ENCODE measurements around the gene TEAD3. TPM values are rescaled to one million over a fixed set of nuclear protein-coding genes. Genes with fewer than 3 reads are reported as not detected.

TEAD3 gene
- total RNA-seq, 1 experiment from 2014 or later: 5.6 TPM

DNA sequence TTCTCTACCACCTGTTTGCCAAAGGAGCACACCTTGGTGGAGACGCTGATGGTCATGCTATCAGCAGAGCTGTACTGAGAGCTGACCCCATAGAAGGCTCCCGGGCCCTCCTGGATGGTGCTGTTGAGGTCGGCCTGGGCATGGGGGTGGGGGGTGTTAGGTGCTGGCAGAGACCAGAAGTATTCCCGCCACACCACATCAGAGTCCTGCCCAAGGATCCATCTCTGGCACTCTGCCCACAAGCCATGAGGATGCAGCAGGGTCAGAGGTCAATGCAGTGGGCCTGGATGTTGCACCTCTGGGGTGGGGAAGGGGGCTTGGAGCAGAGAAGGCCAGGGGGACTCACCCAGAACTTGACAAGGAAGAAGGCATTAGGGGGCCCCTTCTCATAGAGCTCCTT is 21.3 kb downstream of the TEAD3 start:
- DNase-seq (ENCODE audit: low read depth): no peak

DNA sequence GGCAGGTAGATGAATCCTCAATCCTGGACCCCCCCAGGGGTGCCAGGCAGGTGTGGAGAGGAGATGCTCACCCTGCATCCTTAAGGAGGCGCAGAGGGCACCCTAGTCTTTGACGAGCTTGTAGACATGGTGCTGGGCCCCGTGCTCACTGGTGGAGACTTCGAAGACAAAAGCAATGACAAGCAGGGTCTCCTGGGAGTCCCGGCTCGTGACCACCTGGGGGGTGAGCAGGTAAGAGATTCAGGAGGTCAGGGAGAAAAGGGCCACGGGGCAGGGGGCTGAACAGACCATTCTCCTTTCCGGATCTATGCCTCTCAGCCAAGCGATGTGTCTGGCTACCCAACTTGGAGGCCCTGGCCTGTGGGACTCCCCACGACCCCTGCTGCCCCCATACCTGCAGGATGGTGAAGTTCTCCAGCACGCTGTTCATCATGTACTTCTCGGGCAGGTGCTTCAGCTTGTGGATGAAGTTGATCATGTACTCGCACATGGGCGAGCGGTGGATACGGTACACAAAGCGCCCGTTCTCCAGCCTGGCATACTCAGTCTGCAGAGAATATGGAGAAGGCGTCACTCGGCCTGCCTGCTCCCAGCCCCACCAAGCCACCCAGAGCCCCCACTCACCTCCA is 21.8 kb downstream of the TEAD3 start:
- DNase-seq (ENCODE audit: low read depth): no peak

DNA sequence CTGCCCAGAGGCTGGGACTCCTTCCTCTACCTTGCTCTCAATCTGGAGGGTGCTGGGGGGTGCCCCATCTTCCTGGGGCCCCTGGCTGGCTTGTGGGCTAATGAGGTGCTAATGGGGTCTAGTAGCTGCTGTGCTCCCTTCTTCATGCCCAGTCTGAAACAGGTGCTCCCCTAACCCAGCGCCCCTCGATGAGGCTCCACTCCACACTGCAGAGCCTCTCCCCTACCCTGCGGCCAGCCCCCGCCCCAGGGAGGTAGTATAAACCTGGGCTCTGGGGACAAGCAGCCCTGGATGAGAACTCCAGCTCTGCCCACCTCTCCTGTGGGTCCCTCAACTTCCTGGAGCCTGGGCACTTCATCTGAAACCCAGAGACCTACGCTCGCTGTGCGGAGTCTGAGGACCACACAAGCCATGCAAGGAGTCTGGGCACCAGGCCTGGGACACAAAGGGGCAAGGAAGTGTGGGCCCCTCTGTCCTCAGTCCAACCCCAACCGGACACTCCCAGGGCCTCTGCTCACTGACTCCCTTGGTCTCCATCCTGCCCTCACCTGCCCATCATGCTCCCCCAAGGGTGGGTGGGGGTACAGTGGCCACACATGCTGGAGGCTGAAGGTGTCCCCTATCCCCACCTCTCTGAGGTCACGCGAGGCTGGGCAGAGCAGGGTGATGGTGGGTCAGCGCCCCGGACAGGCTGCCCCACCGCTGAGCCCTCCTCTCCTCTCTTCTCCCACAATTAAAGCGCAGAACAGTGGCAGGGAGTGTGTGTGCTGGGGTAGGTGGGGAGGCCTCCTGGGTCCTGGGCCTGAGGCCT is 22.5 kb downstream of the TEAD3 start:
- DNase-seq (ENCODE audit: low read depth): no peak

DNA sequence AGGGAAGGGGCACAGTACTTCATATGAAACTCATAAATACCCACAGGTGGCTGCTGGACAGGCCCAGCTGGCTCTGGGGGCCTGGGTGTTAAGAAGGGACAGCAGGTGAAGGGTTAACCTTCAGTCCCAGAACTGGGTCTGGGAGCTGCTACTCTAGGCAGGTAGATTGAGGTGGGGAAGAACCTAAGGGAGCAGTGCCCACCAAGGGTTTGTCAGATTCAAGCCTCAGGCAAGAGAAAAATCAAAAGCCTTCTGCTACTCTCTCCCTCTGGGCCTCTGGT is 23.1 kb downstream of the TEAD3 start:
- no peak for DNase-seq (ENCODE audit: low read depth)

DNA sequence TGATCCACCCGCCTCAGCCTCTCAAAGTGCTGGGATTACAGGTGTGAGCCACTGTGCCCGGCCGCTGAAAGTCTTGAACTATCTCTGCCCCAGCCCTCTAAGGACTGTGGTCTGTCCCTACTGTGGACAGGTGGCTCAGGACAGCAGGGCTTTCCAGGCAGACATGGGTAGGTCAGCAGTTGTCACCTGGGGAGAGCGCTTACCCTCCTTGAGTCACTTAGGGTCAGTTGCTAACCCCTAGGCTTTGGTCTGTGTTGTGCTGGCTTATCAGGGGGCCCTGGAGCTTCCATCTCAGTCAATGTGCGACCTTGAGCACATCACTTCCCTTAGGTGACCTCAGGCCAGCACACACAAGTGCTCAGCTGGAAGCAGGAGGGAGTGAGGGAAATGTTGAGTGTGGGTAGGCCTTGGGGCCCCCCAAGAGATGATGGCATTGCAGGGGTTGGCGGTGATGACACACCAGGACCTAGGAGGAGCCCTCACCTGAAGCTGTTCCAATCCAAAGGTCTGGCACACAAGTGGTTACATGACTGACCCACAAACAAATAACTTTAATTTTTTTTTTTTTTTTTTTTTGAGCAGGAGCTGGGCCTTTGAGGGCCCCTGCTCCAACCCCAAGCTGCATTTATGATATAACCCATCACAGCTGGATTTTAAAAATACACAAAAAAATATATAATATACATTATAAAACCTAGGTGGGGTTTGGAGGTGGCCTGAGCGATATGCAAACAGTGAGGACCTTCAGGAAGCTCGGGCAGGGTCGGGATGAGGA is 23.6 kb downstream of the TEAD3 start:
- DNase-seq (ENCODE audit: low read depth): no peak

DNA sequence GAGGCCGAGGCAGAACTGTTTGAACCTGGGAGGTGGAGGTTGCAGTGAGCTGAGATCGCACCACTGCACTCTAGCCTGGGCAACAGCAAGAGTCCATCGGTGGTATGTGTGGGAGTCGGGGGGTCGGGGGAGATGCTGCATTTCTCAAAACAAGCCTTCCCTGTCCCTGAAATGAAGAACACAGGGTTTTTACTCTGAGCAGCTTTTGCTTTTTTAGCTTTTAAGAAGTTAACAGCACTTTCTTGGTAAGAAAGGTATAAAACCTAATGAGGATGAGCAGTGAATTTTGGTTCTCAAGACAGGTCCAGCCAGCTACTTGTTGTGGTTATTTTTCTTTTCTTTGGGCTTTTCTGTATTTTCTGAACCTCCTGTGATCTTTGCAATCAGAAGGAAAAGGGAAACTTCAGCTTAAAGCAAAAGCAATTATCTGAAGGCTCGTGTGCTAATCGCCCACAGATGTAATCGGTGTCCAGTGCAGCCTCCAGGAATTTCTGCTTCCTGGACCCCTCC is 25.0 kb downstream of the TEAD3 start:
- DNase-seq (ENCODE audit: low read depth): no peak

DNA sequence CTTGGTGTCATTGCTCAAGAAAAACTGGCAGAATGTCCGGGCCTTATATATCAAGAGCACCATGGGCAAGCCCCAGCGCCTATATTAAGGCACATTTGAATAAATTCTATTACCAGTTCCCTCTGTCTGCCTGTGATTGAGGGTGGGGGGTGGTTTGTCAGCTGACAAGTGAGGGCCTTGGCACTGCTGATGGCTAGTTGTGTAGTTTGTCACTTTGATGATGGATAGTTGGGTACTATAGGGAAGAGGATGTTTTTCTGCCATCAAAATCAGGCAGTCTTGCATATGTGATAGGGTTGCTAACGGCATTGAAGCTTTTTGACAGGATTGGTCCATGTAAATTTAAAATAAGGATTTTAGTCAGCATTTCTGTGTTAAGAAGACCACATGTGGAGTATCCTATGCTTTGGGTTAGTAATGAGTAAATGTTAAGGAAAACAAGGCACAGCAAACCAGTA is 26.2 kb downstream of the TEAD3 start:
- no peak for DNase-seq (ENCODE audit: low read depth)

DNA sequence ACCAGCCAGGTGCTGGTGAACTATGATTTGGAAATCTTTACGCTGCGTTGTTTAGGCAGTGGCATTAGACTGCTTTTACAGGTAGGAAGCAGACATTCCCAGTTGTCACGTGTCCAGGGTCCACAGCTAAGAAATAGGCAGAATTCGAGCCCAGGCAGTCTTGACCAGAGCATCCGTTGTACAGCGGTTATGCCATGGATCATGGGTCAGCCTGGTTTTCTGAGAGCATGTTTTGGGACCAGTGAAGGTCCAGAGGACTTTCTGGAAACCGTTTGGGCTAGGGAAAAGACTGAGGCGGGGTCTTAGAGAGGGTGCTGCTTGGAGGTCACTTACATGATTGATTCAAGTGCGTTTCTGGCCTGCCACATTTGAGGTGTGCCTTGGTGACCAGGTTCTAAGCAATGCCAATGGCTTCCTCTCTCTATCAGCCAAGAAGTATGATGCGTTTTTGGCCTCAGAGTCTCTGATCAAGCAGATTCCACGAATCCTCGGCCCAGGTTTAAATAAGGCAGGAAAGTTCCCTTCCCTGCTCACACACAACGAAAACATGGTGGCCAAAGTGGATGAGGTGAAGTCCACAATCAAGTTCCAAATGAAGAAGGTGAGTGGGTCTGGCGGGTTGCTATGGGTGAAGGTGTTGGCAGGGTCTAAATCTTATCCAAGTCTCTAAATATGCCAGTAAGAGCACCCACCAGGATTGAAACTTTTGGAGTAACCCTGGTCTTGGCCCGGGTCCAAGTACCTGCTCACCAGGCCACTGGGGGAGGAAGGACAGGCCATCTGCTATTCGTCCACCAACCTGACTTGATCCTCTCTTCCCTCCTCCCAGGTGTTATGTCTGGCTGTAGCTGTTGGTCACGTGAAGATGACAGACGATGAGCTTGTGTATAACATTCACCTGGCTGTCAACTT is 26.9 kb downstream of the TEAD3 start:
- DNase-seq (ENCODE audit: low read depth): no peak

DNA sequence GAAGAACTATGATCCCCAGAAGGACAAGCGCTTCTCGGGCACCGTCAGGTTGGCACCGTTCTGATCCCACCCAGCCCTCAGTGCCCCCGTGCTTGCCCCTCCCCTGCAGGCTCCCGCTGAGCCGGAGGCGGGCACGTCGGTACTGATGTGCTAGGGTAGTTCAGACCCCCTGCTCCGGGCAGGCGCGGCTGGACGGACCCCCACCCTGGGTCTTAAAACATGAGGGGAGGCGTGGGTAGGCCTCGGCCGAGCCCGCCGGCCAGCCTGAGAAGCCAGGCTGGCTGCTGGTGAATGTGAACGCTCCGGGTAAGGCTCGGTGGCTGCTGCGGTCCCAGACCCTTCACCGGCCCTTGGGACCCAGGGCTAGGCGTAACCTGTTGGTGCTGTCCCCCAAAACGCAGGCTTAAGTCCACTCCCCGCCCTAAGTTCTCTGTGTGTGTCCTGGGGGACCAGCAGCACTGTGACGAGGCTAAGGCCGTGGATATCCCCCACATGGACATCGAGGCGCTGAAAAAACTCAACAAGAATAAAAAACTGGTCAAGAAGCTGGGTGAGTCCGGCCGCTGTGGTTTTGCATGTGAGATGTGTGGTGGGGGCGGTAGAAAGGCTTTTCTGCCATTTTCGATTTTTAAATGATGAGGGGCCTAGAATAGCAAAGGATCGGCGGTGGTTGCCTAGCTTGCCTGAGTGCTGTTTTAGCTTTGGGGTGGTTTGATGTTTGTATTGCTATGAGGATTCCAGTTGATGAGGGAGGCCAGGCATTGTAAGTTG is 27.7 kb downstream of the TEAD3 start:
- DNase-seq (ENCODE audit: low read depth): no peak

DNA sequence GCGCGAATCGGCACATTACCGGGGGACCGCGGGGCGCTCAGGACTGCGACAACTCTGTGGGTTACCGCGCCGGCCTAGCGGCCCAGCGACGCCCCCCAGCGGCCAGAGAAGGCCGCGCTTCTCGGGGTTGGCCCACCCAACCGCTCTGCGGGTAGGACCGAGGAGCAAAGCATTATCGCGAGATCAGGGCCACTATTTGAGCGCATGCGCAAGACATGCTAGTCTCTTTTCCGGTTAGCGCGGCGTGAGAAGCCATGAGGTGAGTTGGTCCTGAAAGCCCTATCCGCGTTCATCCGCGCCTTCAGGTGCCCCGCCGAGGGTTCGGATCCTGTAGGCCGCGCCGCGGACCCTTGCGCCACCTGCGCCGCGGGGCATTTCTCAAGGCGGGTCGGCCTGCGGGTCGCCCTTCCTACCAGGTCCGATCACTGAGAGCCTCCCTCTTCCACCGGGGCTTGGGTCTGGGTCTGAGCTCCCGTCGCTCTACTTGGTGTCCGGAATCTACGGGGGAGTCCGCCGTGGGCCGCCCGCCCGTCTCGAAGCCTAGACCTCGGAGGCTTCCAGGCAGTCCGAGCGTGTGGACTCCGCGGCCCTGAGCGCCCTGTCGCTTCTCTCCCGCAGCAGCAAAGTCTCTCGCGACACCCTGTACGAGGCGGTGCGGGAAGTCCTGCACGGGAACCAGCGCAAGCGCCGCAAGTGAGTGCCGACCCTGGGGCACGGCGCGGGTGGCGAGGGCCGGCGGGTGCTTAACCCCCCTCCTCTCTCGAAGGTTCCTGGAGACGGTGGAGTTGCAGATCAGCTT is 28.5 kb downstream of the TEAD3 start, which contains the start of gene RPL10A:
TSS of gene RPL10A (plus strand) at position 221 of the 799 bp plus-strand sequence. CDS start at position 255, 34 bp downstream.
- peak; percentile 94 for DNase-seq (ENCODE audit: low read depth)

DNA sequence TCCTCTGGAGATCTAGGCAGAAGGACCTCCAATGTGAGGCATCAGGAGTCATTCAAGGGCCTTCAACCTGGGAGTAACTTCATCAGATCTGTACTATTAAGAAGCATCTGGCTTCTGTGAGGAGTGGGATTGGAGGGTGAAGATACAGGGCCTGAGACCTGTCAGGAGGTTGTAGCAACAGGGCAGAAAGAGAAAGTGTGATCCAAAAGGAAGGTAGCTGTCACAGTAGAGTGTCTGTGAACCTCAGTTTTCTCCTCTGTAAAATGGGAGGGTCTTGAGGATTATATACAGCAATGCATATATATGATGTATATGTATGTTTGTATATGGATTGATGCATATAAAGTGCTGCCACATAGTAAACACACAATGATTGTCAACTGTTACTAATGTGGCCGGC is 31.2 kb downstream of the TEAD3 start:
- no peak for DNase-seq (ENCODE audit: low read depth)

DNA sequence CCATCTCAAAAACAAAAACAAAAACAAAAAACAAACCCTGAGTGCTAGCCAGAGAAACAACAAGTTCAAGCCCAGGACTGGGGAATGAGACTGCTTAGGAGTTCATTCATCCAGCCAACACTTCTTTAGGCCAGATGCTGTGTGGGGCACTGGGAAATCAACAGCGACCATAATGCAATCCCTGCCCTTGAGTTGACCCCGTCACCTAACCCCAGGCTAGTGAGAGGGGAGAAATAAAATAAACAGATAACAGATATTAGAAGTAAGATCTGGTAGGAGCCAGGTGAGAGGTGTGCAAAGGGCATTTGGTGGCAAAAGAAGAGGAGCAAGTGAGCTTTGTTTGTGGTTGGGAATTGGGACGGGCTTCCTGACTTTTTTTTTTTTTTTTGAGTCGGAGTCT is 33.6 kb downstream of the TEAD3 start:
- DNase-seq (ENCODE audit: low read depth): no peak

DNA sequence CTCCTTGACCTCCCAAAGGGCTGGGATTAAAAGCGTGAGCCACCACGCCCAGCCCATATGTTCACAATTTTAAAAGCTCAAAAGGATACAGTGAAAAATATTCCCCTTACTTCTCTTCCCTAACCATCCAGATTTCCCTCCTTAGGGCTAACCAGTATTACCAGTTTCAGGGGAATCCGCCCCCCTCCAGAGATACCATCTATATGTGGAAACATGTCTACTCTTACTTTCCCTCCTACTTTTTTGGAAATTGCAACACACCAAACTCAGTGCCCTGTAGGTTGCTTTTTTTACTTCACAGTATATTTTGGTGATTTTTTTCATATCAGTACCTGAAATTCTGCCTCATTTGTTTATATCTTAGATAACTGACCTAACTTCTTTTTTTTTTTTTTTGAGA is 35.6 kb downstream of the TEAD3 start:
- no peak for DNase-seq (ENCODE audit: low read depth)

DNA sequence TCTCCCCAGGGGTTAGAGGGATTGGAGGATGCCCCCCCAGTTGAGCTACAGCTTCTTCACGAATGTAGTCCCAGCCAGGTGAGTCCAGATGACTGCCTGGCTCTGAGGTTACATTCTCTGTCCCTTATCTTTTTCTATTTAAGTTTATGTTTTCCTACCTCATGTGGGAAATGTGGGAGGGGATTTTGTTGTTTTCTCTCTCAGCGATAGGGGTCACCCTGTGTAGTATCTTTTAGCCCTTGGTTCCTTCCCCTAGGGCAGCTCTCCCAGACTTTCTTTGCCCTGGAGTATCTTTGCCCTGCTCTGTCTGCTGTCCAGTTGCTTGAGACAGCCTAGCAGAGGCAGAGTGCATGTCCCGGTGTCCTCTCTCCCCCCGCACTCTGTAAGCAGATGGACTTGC is 39.0 kb downstream of the TEAD3 start:
- no peak for DNase-seq (ENCODE audit: low read depth)

DNA sequence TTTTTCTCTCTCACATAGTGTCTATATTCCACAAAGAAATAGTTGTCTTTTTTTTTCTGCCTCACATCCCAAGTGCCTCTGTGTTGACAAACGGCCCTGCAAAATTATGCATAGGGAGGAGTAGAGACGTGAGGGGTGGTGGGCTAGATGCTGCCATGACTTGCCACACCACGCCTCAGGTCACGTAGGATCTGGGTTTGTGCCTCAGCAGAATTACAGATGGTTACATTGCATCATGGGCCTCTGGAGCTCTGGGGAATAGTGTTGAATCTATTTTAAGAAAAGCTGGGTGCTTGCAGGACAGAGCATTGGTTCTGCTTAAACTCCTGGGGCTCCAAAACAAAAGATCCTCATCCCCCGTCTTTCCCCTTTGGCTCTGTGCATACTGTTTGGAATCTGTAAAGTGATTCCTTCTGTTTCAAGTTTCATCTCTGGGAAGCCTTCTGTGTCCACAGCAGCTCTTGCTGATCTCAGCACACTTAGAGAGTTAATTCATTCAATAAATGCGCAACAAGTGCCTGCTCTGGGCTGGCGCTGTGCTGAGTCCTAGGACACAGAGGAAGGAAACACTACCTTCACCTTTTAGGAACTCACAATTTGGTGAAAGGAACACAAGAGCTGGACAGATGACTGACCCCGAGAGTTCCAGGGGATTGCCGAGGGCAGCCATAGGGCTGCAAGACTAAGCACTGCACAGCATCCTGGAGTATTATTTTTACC is 42.3 kb downstream of the TEAD3 start:
- DNase-seq (ENCODE audit: low read depth): no peak

DNA sequence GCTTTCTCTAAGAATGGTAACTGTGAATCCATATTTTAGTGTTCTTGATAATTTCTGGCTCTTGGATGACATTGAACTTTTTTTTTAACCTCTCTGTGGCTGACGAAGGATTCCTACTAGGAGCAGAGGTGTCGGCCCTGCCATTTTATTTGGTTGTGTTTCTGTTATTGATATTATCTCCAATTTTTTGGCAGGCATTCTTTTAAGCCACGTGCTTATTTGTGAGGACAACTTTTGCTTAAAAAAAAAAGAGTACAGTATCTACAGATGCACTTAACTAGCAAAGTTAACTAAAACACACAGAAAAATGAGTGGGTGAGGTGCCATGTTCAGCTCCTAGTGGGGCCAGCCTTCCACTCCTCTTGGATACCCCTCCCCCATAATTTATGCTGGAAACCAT is 43.6 kb downstream of the TEAD3 start:
- DNase-seq (ENCODE audit: low read depth): no peak

DNA sequence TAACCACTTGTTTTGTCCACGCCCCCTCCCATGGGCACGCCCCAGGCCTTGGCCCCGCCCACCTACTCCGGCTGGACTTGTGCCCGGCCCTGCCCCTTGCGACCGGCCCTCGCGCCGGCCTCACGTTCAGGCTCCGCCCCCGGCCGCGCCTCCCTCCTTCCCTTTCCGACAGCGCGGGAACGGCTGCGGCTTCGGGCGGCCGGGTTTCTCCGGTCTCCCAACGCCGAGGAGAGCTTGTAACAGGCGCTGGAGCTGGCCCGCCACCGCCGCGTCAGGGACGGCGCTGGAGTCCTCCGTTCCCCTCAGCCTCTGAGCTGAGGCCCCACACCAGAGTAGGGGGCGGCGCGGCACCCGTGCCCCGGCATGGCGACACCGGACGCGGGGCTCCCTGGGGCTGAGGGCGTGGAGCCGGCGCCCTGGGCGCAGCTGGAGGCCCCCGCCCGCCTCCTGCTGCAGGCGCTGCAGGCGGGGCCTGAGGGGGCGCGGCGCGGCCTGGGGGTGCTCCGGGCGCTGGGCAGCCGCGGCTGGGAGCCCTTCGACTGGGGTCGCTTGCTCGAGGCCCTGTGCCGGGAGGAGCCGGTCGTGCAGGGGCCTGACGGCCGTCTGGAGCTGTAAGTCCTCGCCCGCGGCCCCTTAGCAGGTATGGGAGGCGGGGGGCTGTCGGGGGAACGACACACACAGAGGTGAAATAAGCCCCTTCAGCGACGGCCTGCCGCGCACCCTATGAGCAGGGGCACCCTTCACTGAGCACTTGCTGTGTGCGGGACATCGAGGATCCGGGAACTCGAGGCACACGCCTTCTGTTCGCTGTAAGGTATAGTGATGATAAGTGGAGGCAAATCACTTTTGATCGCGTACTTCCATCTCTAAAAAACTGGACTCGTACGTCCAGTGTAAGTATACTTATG is 44.4 kb downstream of the TEAD3 start, which contains the start of gene FANCE:
TSS of gene FANCE (plus strand) at position 156 of the 908 bp plus-strand sequence. CDS start at position 364, 208 bp downstream.
- DNase-seq (ENCODE audit: low read depth): peak; percentile 86
